HG02678 (cell line): ENCODE data around the gene FRMD4A.

Experiments
- ATAC-seq: cut with Tn5 transposase; IDR thresholded peaks from one replicate; pipeline ENCODE4 v1.9.1; 2021; ENCODE audit warnings: mild to moderate bottlenecking, moderate library complexity; ENCODE audit not compliant: unreplicated experiment

The FRMD4A gene

GRCh38 chr10:13892871-13893270 is 437.9 kb downstream of the FRMD4A start:
- no peak for ATAC-seq

- no peak for ATAC-seq
Measured at GRCh38 chr10:13892001-13892491, 438.7 kb downstream of the FRMD4A start.

GRCh38 chr10:13891128-13892000 is 439.4 kb downstream of the FRMD4A start:
- no peak for ATAC-seq

- ATAC-seq: no peak
Measured at GRCh38 chr10:13890233-13891127, 440.2 kb downstream of the FRMD4A start.

GRCh38 chr10:13887761-13888160 is 443.0 kb downstream of the FRMD4A start:
- ATAC-seq: no peak

- no peak for ATAC-seq
Measured at GRCh38 chr10:13885238-13885990, 445.3 kb downstream of the FRMD4A start.

GRCh38 chr10:13883636-13884444 is 446.9 kb downstream of the FRMD4A start:
- ATAC-seq: no peak

- no peak for ATAC-seq
Measured at GRCh38 chr10:13882119-13882711, 448.5 kb downstream of the FRMD4A start.

- no peak for ATAC-seq
Measured at GRCh38 chr10:13880760-13881159, 450.0 kb downstream of the FRMD4A start.

- ATAC-seq: no peak
Measured at GRCh38 chr10:13877154-13877909, 453.4 kb downstream of the FRMD4A start.

- no peak for ATAC-seq
Measured at GRCh38 chr10:13873196-13873595, 457.5 kb downstream of the FRMD4A start.

- no peak for ATAC-seq
Measured at GRCh38 chr10:13872411-13872810, 458.3 kb downstream of the FRMD4A start.

- ATAC-seq: no peak
Measured at GRCh38 chr10:13871776-13872175, 458.9 kb downstream of the FRMD4A start.

GRCh38 chr10:13871011-13871410 is 459.7 kb downstream of the FRMD4A start:
- ATAC-seq: no peak

GRCh38 chr10:13869295-13869664 is 461.4 kb downstream of the FRMD4A start:
- ATAC-seq: no peak

GRCh38 chr10:13868528-13869294 is 462.0 kb downstream of the FRMD4A start:
- ATAC-seq: no peak

- ATAC-seq: no peak
Measured at GRCh38 chr10:13867822-13868221, 462.9 kb downstream of the FRMD4A start.
